GM19238 (cell line): ENCODE data around the gene SLC31A1.
"Not testable (repeated sequence)": the region's sequence is repeated elsewhere in the genome, so short reads cannot be mapped to it uniquely, and the experiment has no call there.

Source experiments
- DNase-seq: peaks from one replicate; pipeline ENCODE4 v3.0.0; 2011; ENCODE audit warnings: low spot score; ENCODE audit not compliant: insufficient read length

SLC31A1 gene

DNA sequence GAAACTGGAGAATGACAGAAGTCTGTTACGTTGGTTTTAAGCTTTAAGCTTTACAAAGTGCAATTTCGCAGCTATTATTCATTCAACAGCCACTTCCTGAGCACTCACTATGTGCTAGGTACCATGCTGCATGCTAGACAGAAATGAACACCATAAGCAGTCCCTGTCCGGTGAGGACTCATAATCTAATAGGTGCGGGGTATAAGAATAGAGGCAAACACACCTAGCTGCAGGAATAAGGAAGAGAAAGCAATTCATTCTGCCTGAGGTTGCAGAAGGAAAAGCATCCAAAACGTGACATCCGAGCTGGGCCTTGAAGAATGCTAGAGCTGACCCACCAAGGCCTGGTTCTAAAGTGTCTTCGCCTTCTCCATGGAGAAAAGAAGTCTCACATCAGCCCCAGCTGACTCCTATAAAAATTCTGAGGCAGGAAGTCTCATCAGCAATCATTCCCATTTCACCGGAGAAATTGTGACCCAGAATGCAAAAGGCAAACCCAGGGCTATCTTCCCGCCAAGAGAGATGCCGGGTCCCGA is 809 bp upstream of the SLC31A1 start:
- no peak for DNase-seq

DNA sequence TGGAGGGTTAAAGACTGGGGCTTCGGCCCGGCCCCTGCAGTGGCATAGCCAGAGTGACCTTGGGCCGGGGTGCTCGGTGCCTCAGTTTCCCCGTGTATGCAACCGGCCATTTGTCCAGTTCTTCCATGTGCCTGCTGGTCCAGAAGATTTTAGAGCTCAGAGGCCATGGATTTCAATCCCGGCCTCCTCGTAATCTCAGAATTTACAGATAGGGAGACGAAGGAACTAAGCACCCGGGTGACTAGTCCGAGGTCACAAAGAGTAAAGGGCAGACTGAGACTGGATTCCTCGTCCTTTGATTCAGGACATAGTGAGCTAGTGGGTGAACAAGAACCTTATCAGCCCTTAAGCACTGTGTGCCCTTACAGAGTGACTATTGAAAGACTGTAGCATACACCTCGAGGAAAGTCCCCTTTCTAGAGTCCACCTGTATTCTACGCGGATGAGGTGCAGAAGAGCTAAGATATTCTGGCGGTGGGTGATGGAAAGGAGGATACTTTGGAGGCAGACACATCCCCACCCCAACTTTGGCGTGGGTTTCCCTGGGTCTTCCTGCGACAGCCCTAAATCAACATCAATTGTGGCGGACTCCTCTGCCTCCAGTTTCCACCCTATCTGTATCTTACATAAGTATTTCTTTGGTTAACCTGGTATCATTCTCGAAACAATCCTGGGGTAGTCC is 597 bp downstream of the SLC31A1 start:
- DNase-seq: no peak

DNA sequence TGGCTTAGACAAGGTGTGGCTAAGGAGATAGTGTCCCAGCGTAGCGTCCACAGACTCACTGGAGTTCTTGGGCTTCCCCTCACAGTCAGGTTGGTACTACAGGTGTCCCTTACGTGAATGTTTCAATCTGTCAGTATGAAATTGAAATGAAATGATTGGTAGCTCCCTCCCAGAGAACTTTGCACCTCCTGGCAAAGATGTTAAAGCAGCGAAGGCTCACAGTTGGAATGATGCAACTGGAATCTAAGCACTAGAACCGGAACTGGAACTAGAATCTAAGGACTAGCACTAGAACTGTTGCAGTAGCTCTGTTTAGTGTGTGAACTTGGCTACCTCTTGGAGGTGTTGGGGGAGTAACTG is 1.1 kb downstream of the SLC31A1 start:
- DNase-seq: no peak

DNA sequence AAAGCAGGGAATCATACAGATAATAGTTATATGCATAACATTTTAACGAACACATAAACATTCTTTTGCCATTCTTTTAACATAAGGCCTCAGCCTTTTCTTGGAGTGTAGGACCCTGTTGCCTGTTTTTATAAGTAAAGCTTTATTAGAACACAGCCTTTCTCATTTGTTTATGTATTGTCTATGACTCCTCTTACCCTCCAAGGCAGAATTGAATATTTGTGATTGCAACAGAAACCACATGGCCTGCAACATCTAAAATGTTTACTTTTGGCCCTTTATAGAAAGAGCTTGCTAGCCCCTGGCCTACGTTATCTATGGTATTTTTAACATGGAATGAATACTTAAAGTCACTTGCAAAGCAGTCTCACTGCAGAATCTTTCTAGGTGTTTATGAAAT is 2.6 kb downstream of the SLC31A1 start:
- DNase-seq: no peak

DNA sequence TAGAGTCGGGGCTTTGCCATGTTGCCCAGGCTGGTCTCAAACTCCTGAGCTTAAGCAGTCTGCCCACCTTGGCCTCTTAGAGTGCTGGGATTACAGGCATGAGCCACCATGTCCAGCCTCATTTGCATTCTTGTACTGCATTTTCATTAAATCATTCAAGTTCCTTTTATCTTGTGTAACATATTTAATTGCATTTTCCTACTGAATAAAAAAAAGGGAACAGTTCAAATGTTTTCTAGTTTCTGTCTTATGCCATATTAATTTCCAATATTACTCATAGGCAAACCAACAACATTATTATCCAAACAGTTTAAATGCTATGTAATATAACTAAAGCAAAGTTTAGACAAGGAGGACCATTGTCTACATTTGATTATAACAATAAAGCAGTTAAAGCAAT is 6.1 kb downstream of the SLC31A1 start:
- DNase-seq: no peak

DNA sequence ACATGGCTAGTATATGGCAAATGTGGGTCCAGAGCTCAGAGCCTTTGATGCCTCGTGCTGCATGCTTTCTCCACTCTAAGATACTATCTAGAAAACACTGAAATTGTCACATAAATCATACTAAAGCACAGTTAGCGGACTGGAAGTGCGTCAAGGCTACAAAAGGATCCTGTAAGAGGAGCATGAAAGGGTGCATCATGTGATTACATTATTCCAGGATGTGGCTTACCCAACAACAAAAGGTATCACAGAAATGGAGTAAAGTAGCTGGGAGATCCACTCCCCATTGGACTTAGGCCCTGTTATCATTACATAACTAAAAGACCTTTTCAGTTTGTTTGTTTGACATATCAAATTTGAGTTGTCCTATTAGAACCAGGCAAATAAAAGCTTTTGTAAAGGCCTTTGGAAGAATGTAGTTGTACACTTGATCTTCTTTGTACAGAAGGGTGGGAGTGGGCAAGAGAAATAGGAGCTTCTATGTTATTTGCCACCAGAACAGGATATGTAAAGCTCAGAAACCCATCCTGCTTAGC is 6.9 kb downstream of the SLC31A1 start:
- DNase-seq: no peak

DNA sequence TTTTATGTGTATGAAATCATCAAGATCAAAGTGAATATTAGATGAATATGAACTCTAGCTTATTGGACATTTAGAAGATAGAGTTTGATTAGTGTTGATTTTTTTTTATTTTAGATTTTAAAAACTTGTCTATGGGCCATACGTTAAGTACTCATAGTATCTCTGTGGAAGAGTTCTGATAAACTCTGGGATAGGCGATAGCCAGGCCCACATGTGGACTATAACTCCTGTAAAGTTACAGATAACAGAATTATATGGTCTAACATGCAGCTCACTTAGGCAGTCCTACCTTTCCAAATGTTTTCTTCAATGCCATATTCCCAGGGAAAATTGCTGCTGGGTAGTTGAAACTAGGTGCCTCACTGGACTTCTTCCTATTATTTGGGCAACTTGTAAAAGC is 10.4 kb downstream of the SLC31A1 start:
- no peak for DNase-seq

DNA sequence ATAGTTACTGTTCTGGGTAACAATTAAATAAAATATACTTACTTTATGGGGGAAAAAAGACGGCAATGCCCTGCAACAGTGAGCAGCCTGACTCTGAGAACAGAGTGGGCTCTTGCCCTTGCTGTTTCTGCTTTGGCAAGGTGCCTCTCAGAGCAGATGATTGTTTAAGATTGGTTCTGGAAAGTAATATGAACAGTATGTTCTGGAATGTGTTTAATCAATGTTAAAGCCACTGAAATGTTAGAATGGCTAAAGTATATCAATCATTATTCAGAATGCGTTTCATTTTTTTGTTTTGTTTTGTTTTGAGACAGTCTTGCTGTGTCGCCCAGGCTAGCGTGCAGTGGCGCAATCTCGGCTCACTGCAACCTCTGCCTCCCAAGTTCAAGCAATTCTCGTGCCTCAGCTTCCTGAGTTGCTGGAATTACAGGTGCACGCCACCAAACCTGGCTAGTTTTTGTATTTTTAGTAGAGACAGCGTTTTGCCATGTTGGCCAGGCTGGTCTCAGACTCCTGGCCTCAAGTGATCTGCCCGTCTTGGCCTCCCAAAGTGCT is 14.4 kb downstream of the SLC31A1 start:
- not testable (repeated sequence) for DNase-seq

DNA sequence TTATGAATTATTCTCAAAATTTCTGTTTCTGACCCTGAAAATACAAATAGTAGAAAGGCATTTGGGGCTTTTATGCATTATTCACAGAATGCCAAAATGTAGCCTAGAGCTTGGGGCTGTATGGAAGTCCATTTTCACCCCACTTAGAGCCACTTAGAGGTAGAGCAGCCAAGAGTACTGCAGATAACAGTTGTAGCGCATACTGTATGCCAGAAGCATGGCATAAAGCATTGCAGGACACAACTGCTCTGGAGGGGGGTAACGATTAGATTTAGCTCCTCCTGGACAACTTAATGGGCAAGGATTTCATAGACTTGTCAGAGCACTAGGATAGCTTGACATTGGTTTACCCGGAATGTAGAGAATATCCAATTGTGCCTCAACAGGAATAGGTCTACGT is 15.7 kb downstream of the SLC31A1 start:
- DNase-seq: no peak

DNA sequence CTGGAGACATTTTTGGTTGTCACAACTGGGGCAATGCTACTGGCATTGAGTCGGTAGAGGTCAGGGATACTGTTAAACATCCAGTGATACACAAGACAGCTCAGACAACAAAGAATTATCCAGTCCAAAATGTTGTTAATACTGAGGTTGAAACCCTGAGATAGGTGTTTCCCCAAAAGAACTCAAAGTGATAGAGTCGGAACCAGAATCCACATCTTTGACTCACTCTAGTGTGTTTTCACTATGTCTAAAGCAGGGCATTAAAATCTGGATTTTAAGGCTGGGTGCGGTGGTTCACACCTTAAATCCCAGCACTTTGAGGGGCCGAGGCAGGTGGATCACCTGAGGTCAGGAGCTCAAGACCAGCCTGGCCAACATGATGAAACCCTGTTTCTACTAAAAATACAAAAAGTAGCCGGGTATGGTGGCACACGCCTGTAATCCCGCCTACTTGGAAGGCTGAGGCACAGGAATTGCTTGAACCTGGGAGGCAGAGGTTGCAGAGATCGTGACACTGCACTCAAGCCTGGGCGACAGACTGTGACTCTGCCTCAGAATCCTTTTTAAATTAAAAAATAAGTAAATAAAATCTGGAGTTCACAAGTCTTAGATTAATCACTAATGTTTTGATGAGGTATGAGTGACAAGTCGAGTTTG is 17.0 kb downstream of the SLC31A1 start:
- no peak for DNase-seq

DNA sequence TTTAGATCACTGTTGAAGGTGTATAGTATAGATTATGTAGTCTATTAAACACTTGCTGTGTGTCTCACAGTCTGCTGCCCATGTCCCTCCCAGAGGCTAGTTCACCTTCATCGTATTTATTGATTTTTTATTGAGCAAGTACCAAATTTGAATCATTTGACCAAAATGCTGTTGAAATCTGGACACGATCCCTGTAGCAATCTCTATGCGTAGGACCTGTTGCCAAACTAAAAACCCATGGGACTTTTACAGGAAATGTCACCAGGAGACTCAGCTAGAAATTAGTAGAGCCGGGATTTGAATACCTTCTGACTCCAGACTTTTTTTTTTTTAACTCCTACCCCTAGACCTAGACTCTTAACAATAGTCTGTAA is 17.5 kb downstream of the SLC31A1 start:
- DNase-seq: no peak

DNA sequence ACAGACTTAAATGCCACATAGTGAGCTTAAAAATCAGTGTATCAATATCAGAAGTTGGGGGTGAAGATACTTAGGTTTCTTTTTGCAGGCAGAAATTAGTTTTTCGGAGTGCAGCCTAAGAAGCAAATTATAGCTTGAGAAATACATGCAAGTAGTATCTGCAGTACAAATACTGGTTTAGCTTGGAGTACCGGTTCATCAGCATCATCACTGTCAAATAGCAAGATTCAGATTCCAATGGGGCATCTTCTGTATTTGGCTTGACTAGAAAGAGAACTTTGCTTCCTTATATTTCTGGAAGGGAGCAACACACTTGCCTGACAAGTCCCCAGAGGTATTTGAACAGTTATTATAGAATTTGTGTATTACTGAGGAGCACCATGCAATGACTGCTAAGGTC is 19.8 kb downstream of the SLC31A1 start:
- DNase-seq: no peak

DNA sequence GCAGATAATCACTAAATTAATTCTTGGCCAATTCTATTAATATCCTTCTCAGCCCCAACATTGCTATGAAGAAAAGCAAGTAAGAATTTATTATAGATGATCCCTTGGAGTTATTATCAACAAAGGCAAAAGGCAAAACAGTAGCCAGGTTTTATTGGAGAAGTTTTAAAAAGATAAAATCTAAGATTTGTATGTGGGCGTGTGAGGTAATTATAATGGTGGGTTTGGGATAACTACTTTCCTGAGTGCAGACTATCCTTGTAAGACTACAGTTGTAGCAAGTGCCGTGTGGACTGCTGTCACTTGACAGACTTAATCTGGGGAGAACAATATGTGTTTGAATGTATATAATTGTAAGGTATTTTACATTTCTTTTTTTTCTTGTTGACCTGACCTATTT is 23.2 kb downstream of the SLC31A1 start:
- no peak for DNase-seq

DNA sequence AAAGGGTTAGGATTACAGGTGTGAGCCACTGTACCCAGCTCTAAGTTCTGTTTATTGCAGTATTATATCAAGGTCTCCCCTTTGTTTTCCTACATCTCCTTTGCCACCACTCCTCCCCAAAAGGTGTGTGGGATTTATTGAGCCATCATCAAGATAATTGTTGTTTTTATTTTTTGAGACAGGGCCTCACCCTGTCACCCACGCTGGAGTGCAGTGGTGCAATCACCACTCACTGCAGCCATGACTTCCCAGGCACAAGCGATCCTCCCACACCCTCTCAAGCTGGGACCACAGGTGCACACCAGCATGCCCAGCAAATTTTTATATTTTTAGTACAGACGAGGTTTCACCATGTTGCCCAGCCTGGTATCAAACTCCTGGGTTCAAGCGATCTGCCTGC is 24.6 kb downstream of the SLC31A1 start:
- DNase-seq: no peak

DNA sequence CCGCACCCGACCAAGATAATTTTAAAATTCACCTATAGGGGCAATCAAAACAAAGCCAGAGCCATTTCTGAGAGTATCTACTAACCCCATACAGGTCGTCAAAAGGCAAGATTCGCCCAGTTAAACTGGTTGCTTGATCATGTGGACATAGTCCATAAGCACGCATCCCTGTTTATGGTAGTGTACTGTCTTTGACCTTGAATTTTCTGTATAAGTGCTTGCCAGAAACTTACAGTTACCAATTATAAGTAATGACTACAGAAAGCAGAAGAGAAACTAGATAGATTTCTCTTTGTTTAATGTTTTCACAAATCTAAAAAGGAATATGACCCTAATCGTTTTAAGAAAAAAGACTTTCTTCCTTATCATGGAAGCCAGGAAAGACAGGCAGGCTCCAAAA is 25.6 kb downstream of the SLC31A1 start:
- no peak for DNase-seq

DNA sequence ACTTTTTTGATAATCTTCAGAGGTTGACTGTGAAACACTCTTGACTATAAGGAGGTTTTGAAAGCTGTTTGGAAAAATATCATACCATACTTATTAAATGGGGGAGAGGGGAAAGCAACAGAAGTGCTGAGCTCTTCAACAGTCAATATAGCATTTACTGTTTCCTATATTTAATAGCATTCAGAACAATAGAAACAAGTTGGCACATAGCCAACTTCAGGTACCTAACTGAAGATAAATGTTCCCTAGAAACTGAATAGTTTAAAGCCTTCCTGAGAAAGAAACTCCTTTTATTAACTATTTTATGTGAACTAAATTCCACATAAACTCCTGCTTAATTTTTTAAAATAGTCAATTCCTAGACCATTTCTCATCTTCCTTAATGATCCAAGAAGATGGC is 26.3 kb downstream of the SLC31A1 start:
- DNase-seq: no peak

DNA sequence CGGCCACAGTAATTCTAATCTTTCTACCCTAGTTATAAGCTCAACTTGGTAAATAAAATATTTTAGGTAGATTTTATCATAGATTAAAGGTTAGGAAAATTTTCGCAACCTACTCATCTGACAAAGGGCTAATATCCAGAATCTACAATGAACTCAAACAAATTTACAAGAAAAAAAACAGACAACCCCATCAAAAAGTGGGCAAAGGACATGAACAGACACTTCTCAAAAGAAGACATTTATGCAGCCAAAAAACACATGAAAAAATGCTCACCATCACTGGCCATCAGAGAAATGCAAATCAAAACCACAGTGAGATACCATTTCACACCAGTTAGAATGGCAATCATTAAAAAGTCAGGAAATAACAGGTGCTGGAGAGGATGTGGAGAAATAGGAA is 28.3 kb downstream of the SLC31A1 start:
- DNase-seq: not testable (repeated sequence)

DNA sequence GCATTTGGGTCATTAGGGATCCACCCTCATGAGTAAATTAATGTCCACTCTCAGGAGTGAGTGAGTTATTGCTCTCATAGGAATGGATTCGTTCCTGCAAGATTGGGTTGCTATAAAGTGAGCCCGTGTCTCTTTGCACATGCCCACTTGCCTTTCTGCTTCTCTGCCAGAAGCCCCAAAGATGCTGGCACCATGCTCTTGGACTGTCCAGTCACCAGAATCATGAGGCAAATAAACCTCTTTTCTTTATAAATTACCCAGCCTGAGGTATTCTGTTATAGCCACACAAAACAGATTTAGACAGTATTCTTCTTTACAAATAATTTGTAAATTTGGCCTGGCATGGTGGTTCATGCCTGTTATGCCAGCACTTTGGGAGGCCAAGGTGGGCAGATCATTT is 29.5 kb downstream of the SLC31A1 start:
- no peak for DNase-seq

DNA sequence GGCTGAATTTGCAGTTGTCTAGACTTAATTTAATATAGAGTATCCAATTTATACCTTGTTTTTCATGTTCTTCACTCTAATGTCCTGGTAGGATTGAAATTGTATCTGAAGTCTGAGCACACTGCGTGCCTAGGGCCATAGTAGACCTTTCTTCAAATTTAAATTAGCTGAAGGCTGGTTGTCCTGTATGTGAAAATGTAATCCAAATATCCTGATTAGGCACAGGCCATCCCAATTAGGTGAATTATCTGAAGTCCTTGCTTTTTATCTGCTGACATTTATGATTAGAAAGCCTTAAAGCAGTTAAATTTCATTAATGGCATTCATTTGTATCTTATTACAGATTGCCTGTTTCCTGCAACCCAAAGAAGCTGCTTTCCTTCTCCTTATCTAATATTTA is 33.6 kb downstream of the SLC31A1 start:
- no peak for DNase-seq

DNA sequence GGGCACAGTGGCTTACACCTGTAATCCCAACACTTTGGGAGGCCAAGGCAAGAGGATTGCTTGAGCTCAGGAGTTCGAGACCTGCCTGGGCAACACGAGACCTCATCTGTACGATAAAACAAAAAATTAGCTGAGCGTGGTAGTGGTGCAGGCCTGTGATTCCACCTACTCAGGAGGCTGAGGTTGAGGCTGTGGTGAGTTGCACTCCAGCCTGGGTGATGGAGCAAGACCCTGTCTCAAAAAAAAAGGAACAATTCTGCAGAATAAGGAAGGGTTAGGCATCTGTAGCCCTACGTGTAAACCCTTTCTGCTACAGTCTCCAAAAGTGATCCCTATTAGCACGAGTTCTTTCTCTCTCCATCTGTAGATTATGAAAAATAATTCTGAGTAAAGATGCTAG is 34.1 kb downstream of the SLC31A1 start:
- DNase-seq: no peak

DNA sequence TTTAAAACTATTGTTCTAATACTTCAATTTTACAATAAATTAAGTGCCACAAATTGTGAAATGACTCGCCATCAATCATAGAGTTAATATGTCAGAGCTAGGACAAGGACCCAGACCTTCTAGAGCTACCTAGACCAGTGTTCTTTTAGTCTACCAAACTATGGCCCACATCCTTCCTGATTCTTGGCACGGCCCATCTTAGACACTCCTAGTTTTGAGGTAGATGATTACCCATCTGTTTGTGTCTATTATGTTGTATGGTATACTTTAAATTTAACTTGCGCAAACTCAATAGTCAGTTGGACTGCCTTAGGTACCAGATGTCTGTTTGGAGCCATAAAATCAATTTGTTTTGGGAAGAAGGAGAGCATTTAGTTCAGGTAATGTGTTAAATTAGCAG is 36.5 kb downstream of the SLC31A1 start:
- DNase-seq: no peak

DNA sequence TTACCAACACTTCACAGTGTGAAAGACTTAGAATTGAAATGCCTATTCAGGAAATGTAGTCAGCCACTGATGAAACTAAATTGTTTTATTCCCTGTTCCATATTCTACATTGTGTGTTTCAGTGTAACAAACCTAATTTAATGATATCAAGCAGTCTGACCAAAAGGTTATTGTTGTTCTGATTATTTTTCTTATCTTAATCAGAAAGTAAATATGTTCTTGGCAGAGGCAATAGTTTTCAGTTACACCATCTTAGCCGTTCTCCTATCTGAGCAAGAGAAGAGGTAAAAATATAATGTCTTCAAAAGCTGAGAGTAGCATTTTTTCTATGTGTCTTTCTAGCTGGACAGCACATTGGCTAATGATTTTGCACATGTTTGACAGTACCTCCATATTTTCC is 36.9 kb downstream of the SLC31A1 start:
- DNase-seq: no peak
